Neural cell (in vitro differentiated cells): ENCODE measurements around the gene IFT80. TPM values are rescaled to one million over a fixed set of nuclear protein-coding genes. Genes with fewer than 3 reads are reported as not detected.

Experiments
- H2AFZ ChIP-seq: fragments of 200-600, 300-800 bp; sonication (generic), shearing (Covaris generic); 2 replicates; pipeline ENCODE4 v1.6.0; 2014; ENCODE audit warnings: low read depth, mild to moderate bottlenecking, antibody characterized with exemption, low read length, moderate library complexity
- H3F3A ChIP-seq: fragments of 200-600 bp; shearing (Covaris generic); 2 replicates; pipeline ENCODE4 v1.6.1; 2016; ENCODE audit warnings: mild to moderate bottlenecking, moderate library complexity, mixed read lengths, antibody characterized with exemption, low read length; ENCODE audit not compliant: insufficient read depth, poor library complexity, severe bottlenecking
- H3K27ac ChIP-seq: fragments of 200-600, 300-800 bp; sonication (generic), shearing (Covaris generic); 2 replicates; pipeline ENCODE4 v1.5.1; 2014; ENCODE audit warnings: mild to moderate bottlenecking, low read length, moderate library complexity
- H3K27me3 ChIP-seq: fragments of 300-800, 200-600 bp; sonication (generic), shearing (Covaris generic); 2 replicates; pipeline ENCODE4 v1.6.0; 2014; ENCODE audit warnings: mild to moderate bottlenecking, low read depth, low read length, moderate library complexity; ENCODE audit not compliant: insufficient read depth
- H3K36me3 ChIP-seq: fragments of 300-800, 200-600 bp; sonication (generic), shearing (Covaris generic); 2 replicates; pipeline ENCODE4 v1.5.1; 2014; ENCODE audit warnings: mild to moderate bottlenecking, antibody characterized with exemption, low read length, moderate library complexity; ENCODE audit not compliant: insufficient read depth
- H3K4me2 ChIP-seq: fragments of 300-800, 200-600 bp; sonication (generic), shearing (Covaris generic); 2 replicates; pipeline ENCODE4 v1.6.0; 2014; ENCODE audit warnings: mild to moderate bottlenecking, low read length
- H3K4me3 ChIP-seq: fragments of 300-800, 200-600 bp; sonication (generic), shearing (Covaris generic); 2 replicates; pipeline ENCODE4 v1.5.1; 2014; ENCODE audit warnings: mild to moderate bottlenecking, low read length, moderate library complexity
- H3K79me2 ChIP-seq: fragments of 200-600 bp; shearing (Covaris generic); replicated peaks from 2 replicates; pipeline ENCODE4 v1.6.0; 2014; ENCODE audit warnings: mild to moderate bottlenecking, low read length, moderate library complexity; ENCODE audit not compliant: insufficient read depth
- H3K9ac ChIP-seq: fragments of 300-800, 200-600 bp; sonication (generic), shearing (Covaris generic); 2 replicates; pipeline ENCODE4 v1.6.1; 2016; ENCODE audit warnings: mild to moderate bottlenecking, low read length, mixed read lengths
- H3K9me2 ChIP-seq: fragments of 200-600 bp; shearing (Covaris generic); 2 replicates; pipeline ENCODE4 v1.6.1; 2016; ENCODE audit warnings: mild to moderate bottlenecking, low read length, mixed read lengths; ENCODE audit not compliant: insufficient read depth
- H3K9me3 ChIP-seq: fragments of 200-600, 300-800 bp; sonication (generic), shearing (Covaris generic); 2 replicates; pipeline ENCODE4 v1.6.1; 2016; ENCODE audit warnings: mild to moderate bottlenecking, mixed run types, low read length, moderate library complexity, mixed read lengths
- H4K20me1 ChIP-seq: fragments of 200-600 bp; shearing (Covaris generic); 2 replicates; pipeline ENCODE4 v1.6.1; 2016; ENCODE audit warnings: mild to moderate bottlenecking, mixed run types; ENCODE audit not compliant: insufficient read depth
- EP300 ChIP-seq: fragments of 450-650 bp; conservative IDR thresholded peaks from 2 replicates; pipeline ENCODE4 v1.6.1; 2014; ENCODE audit warnings: antibody characterized with exemption, mild to moderate bottlenecking, moderate library complexity; ENCODE audit not compliant: poor library complexity, severe bottlenecking
- EZH2 ChIP-seq: fragments of 200-600, 300-800 bp; shearing (Covaris generic), sonication (generic); IDR thresholded peaks from 2 replicates; pipeline ENCODE4 v1.6.1; 2014; ENCODE audit warnings: antibody characterized with exemption, low read length, borderline replicate concordance, mild to moderate bottlenecking; ENCODE audit not compliant: insufficient read depth, poor library complexity, severe bottlenecking
- MXI1 ChIP-seq: fragments of 450-650 bp; conservative IDR thresholded peaks from 2 replicates; pipeline ENCODE4 v1.6.1; 2014; ENCODE audit warnings: antibody characterized with exemption, mild to moderate bottlenecking; ENCODE audit not compliant: poor library complexity, severe bottlenecking
- POLR2AphosphoS5 ChIP-seq: IDR thresholded peaks from 2 replicates; pipeline ENCODE4 v1.6.1; 2012
- RAD21 ChIP-seq: fragments of 450-650 bp; conservative IDR thresholded peaks from 2 replicates; pipeline ENCODE4 v1.6.1; 2014; ENCODE audit warnings: antibody characterized with exemption, mild to moderate bottlenecking, moderate library complexity
- SMC3 ChIP-seq: fragments of 450-650 bp; conservative IDR thresholded peaks from 2 replicates; pipeline ENCODE4 v1.6.1; 2014; ENCODE audit warnings: antibody characterized with exemption, mild to moderate bottlenecking, moderate library complexity; ENCODE audit not compliant: poor library complexity
- TAF1 ChIP-seq: IDR thresholded peaks from 2 replicates; pipeline ENCODE4 v1.6.1; 2012; ENCODE audit warnings: low read depth
- polyA plus RNA-seq: library from polyadenylated mRNA; depleted of rRNA; stranded (reverse); fragments of >200 nt; gene quantifications from 2 replicates; pipeline ENCODE4 v1.2.3, GENCODE V29; 2014
- TF ChIP-seq, protein P1 (sequence below): fragments of 450-650 bp; IDR thresholded peaks from 2 replicates; pipeline ENCODE4 v1.5.1; 2014; ENCODE audit warnings: antibody characterized with exemption, mild to moderate bottlenecking, moderate library complexity; ENCODE audit not compliant: poor library complexity, severe bottlenecking
- TF ChIP-seq, protein P2 (sequence below): IDR thresholded peaks from 2 replicates; pipeline ENCODE4 v1.6.1; 2012; ENCODE audit warnings: borderline replicate concordance

The IFT80 gene
- polyA plus RNA-seq, 1 donor from 2014 or later, result 59.9 TPM

DNA sequence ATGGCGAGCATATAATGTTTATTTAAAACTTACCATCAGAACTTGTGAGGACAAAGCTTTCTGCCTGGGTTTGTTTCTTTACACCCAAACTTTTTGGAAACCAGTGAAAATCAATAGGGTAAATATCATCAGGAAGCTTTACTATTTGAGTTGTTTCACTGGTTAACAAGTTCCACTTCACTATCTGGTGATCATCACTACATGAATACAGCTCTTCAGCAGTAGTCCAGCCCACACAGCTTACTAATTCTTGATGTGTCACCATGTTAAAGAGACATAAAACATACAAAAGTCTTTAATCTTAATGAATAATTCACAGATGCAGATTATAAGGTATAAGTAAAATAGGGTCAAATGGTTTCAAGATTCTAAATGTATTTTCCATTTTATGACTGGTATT is 17.6 kb downstream of the IFT80 start:
- no peak for TF ChIP-seq TAF1
- TF ChIP-seq MXI1, result no peak
- TF ChIP-seq POLR2AphosphoS5, result no peak
- TF ChIP-seq, protein P1, sequence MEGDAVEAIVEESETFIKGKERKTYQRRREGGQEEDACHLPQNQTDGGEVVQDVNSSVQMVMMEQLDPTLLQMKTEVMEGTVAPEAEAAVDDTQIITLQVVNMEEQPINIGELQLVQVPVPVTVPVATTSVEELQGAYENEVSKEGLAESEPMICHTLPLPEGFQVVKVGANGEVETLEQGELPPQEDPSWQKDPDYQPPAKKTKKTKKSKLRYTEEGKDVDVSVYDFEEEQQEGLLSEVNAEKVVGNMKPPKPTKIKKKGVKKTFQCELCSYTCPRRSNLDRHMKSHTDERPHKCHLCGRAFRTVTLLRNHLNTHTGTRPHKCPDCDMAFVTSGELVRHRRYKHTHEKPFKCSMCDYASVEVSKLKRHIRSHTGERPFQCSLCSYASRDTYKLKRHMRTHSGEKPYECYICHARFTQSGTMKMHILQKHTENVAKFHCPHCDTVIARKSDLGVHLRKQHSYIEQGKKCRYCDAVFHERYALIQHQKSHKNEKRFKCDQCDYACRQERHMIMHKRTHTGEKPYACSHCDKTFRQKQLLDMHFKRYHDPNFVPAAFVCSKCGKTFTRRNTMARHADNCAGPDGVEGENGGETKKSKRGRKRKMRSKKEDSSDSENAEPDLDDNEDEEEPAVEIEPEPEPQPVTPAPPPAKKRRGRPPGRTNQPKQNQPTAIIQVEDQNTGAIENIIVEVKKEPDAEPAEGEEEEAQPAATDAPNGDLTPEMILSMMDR, result no peak
- no peak for TF ChIP-seq RAD21
- TF ChIP-seq EP300, result no peak
- no peak for TF ChIP-seq EZH2
- TF ChIP-seq SMC3, result no peak
- TF ChIP-seq, protein P2, sequence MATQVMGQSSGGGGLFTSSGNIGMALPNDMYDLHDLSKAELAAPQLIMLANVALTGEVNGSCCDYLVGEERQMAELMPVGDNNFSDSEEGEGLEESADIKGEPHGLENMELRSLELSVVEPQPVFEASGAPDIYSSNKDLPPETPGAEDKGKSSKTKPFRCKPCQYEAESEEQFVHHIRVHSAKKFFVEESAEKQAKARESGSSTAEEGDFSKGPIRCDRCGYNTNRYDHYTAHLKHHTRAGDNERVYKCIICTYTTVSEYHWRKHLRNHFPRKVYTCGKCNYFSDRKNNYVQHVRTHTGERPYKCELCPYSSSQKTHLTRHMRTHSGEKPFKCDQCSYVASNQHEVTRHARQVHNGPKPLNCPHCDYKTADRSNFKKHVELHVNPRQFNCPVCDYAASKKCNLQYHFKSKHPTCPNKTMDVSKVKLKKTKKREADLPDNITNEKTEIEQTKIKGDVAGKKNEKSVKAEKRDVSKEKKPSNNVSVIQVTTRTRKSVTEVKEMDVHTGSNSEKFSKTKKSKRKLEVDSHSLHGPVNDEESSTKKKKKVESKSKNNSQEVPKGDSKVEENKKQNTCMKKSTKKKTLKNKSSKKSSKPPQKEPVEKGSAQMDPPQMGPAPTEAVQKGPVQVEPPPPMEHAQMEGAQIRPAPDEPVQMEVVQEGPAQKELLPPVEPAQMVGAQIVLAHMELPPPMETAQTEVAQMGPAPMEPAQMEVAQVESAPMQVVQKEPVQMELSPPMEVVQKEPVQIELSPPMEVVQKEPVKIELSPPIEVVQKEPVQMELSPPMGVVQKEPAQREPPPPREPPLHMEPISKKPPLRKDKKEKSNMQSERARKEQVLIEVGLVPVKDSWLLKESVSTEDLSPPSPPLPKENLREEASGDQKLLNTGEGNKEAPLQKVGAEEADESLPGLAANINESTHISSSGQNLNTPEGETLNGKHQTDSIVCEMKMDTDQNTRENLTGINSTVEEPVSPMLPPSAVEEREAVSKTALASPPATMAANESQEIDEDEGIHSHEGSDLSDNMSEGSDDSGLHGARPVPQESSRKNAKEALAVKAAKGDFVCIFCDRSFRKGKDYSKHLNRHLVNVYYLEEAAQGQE, result no peak
- no peaks in the 10 kb centered on the region for H3F3A ChIP-seq
- no peak overlapping the region for H2AFZ ChIP-seq
- H3K9ac ChIP-seq, result no peak overlapping the region
- no peaks in the 10 kb centered on the region for H4K20me1 ChIP-seq
- H3K9me2 ChIP-seq, result no peaks in the 10 kb centered on the region
- no peaks in the 10 kb centered on the region for H3K27me3 ChIP-seq
- H3K79me2 ChIP-seq, result no peaks in the 10 kb centered on the region
- H3K4me2 ChIP-seq, result no peak overlapping the region
- no peaks in the 10 kb centered on the region for H3K9me3 ChIP-seq
- no peaks in the 10 kb centered on the region for H3K36me3 ChIP-seq
- H3K4me3 ChIP-seq, result no peak overlapping the region
- H3K27ac ChIP-seq, result no peak overlapping the region

DNA sequence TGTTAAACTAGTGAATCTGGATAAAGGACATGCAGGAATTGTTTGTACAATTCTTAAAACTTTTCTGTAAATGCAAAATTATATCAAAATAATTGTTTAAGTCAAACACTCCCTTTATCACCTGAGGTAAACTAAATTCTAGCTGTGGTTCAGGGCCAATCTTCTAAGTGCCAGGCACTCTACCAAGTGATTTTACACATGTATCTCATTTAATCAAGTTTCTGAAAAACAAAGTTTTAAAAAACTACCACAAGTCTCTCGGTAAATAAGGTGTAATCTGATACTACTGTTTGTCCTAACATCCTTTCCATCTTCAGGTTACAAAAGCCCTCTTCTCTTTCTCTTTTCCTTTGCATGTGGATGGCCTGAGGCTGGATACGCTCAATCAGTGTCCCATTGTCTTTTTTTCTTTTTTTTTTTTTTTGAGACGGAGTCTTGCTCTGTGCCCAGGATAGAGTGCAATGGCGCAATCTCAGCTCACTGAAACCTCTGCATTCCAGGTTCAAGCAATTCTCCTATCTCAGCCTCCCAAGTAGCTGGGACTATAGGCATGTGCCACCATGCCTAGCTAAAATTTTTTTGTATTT is 19.3 kb downstream of the IFT80 start:
- Histone ChIP-seq H3K27ac (no peak overlapping the region), H2AFZ (no peak overlapping the region), H3K4me3 (no peak overlapping the region), H3K79me2 (no peaks in the 10 kb centered on the region), H3K9ac (no peak overlapping the region), H3K36me3 (no peaks in the 10 kb centered on the region), H3K9me2 (no peaks in the 10 kb centered on the region), H4K20me1 (no peaks in the 10 kb centered on the region), H3F3A (no peaks in the 10 kb centered on the region), H3K27me3 (no peaks in the 10 kb centered on the region), H3K9me3 (no peaks in the 10 kb centered on the region), H3K4me2 (no peak overlapping the region)
- TF ChIP-seq, protein P1, result no peak
- no peak for TF ChIP-seq RAD21
- TF ChIP-seq MXI1, result no peak
- TF ChIP-seq TAF1, result no peak
- TF ChIP-seq, protein P2, result no peak
- no peak for TF ChIP-seq EP300
- TF ChIP-seq POLR2AphosphoS5, result no peak
- TF ChIP-seq SMC3, result no peak
